COLO829 (cell line): Measurements from ENCODE around the gene ZCCHC3.
"Not testable (repeated sequence)": the region's sequence is repeated elsewhere in the genome, so short reads cannot be mapped to it uniquely, and the experiment has no call there.

ENCODE experiments used
- DNase-seq: peaks from one replicate; pipeline ENCODE4 v3.0.0; 2012; ENCODE audit warnings: low spot score

ZCCHC3 gene

DNA sequence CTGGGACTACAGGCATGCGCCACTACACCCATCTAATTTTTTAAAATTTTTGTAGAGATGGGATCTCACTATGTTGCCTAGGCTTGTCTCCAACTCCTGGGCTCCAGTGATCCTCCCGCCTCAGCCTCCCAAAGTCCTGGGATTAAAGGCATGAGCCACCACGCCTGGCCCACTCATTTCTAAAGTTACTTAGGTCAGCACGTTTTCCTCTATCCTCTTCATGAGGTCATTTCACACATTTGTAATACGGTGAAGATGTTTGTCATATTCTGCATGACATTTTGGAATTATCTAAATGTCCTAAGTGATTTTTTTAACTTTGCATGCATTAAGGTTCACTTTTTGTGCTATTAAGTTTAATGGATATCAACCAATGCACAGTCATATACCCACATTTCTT, 16.0 kb downstream of the ZCCHC3 start:
- DNase-seq = no peak

DNA sequence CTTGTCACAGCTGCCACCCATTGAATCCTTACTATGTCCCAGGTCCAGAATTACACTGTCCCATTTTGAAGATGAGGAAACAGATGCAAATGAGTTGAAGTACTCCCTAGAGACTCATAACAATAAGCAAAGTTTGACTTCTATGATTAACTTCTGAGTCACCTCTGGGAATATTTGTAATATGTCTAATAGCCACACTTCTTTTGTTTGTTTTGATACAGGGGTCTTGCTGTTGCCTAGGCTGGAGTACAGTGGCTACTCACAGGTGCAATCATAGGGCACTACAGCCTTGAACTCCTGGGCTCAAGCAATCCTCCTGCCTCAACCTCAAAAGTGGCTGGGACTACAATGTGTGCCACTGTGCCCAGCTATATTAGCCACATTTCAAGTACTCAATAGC, 16.6 kb downstream of the ZCCHC3 start:
- no peak for DNase-seq

DNA sequence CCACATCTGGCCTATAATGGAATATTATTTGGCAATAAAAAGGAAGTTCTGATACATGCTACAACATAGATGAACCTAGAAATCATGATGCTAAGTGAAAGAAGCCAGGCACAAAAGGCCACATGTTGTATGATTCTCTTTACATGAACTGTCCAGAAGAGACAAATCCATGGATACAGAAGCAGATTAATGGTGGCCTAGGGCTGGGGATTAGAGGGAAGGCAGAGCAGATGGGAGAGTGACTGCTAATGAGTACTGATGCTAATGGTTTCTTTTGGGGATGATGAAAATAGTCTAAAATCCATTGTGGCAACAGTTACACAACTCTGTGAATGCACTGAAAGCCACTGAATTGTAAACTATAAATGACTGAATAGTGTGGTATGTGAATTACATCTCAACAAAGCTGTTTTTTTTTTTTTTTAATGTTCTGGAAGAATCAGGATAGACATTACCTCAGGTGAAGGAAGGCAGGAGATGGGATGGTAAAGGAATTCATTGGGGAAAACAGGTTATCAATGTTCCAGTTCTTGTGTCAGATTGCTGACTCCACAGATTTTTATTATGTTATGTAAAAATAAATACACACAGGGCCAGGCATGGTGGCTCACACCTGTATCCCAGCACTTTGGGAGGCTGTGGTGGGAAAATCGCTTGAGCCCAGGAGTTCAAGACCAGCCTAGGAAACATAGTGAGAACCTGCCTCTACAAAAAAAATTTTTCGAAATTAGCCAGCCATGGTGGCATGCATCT, 19.1 kb downstream of the ZCCHC3 start:
- DNase-seq = no peak

DNA sequence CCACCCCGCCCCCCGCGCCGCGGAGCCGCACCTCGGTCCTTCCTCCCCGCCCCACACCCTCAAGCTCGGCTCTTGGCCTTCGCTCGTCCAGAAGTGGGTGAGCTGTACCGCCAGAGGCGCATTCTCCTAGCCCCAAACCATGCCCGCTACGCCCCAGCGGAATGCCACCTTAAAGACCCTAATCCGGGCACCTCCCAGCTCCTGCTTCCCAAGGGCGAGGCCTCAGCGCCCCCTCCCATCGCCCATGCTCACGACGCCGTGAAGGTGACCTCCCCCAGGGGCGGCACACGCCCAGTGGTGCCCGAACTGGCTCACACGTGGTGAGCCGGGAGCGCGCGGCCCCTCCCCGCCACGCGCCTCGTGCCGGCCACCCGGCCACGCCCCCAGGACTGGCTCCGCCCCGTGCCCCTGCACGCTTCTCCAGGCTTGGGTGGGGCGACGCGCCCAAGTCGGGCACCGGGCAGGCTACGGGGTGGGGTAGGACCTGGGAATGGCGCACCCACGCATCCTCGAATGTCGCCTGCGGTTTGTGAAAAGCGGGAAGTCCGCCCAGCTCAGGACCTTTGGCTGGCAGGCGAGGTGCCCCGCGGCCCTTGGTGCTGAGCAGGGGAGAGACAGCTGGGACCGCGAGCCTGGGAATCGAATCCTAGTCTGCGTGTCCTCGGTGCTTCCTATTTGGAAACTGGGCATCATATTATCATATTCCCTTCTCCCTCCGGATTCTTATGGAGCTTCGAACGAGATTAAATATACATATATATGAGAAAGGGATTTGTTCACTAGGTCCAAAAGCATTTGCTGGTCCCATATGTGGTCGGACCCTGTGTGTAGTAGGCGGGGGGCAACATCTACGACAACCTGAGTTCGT, 27.0 kb downstream of the ZCCHC3 start:
- DNase-seq = peak; percentile 93

DNA sequence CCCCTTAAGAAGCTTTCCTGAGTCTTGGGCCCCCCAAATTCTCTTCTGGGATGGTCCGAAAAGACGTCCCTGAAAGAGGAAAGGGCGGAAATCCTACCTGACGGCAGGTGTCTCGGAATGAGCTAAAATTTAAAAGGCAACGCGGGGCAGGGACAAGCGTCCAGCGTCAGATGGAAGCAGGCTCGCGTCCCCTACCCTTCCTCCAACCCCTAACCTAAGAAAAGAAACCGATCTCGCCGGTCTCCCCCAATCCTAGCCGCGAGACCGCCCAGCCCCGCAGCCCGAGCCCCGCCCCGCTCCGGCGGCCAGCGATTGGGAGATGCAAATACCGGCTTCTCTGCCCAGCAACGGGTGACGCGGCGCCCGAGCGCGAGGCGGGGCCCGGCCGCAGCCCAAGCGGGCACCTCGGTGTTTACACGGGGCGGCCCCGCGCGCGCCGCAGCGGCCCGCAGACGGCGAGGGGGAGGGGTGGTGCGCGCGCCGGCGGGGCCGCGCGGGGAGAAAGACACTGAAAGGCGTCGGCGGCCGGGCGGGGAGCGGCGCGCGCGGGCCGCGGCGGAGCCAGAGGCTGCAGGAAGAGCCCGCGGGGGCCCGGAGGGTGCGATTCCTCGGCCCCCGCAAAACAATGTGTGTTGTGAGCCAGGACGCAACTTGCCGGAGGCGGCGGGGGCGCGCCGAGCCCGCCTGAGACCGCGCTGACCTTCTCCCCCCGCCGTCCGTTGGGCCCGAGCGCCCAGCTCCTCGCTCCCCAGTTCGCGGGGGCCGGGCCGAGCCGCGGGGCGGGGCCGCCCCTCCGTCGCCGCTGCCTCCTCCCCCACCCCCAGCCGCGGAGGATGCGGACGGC, 27.9 kb downstream of the ZCCHC3 start, which contains the start of gene SOX12:
TSS of gene SOX12 (plus strand) at position 508 of the 844 bp plus-strand sequence. CDS start 373 bp downstream, outside the sequence.
- DNase-seq = peak; percentile 92

DNA sequence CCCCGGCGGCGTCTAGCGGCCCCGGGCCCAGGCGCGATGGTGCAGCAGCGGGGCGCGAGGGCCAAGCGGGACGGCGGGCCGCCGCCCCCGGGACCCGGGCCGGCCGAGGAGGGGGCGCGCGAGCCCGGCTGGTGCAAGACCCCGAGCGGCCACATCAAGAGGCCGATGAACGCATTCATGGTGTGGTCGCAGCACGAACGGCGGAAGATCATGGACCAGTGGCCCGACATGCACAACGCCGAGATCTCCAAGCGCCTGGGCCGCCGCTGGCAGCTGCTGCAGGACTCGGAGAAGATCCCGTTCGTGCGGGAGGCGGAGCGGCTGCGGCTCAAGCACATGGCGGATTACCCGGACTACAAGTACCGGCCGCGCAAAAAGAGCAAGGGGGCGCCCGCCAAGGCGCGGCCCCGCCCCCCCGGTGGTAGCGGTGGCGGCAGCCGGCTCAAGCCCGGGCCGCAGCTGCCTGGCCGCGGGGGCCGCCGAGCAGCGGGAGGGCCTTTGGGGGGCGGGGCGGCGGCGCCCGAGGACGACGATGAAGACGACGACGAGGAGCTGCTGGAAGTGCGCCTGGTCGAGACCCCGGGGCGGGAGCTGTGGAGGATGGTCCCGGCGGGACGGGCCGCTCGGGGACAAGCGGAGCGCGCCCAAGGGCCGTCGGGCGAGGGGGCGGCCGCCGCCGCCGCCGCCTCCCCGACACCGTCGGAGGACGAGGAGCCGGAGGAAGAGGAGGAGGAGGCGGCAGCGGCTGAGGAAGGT, 28.7 kb downstream of the ZCCHC3 start:
- DNase-seq = peak; percentile 23

DNA sequence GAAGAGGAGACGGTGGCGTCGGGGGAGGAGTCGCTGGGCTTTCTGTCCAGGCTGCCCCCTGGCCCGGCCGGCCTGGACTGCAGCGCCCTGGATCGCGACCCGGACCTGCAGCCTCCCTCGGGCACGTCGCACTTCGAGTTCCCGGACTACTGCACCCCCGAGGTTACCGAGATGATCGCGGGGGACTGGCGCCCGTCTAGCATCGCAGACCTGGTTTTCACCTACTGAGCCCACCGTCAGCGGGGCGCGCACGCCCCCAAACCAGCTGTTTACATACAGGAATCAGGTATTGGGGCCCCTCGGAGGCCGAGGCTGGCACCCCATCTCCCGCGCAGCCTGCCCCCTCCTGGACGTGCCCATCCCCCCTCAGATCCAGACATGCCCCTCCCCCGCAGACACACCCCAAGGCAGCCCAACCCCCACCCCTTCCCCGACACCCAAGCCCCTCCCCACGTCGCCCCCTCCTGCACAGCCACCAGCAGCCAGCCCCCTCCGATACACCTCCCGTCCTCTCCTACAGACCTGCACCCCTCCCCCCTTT, 29.3 kb downstream of the ZCCHC3 start:
- no peak for DNase-seq

DNA sequence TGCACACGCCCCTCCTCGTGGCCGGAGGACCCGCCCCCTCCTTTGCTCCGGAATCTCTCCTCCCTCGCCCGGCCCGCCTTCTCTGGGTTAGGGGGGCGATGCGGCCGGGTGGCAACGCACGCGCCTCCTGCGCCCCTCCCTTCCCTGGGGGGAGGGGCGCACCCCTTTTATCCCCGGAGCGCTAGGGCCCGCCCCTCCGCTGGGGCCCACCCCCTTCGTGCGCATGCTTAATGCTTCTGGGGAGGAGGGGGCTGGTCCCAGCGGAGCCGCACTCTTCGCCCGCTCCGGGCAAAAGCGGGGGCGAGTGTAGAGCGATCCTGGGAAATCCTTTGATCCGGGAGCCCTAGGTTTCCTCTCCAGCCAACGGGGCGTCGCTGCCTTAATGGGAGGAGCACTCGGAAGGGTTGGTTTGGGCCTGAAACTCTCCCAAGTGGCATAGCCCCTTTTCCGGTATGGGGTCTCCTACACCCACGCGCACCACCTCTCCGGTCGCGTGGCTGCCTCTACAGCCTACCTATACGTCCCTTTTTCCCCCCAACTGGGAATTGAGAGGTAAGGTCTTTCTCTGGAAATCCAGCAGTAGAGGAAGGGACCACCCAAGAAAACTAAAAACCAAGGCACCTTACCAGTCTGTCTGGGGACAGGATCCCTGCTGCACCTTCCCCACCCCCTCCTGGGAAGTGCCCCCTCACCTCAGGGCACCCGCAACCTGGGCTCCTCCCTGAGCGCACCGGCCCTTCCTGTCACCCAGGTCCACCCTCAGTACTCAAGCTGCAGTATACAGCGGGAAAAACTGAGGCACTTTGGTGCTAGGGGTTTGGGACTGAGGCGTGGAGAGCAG, 30.0 kb downstream of the ZCCHC3 start:
- peak; percentile 98 for DNase-seq

DNA sequence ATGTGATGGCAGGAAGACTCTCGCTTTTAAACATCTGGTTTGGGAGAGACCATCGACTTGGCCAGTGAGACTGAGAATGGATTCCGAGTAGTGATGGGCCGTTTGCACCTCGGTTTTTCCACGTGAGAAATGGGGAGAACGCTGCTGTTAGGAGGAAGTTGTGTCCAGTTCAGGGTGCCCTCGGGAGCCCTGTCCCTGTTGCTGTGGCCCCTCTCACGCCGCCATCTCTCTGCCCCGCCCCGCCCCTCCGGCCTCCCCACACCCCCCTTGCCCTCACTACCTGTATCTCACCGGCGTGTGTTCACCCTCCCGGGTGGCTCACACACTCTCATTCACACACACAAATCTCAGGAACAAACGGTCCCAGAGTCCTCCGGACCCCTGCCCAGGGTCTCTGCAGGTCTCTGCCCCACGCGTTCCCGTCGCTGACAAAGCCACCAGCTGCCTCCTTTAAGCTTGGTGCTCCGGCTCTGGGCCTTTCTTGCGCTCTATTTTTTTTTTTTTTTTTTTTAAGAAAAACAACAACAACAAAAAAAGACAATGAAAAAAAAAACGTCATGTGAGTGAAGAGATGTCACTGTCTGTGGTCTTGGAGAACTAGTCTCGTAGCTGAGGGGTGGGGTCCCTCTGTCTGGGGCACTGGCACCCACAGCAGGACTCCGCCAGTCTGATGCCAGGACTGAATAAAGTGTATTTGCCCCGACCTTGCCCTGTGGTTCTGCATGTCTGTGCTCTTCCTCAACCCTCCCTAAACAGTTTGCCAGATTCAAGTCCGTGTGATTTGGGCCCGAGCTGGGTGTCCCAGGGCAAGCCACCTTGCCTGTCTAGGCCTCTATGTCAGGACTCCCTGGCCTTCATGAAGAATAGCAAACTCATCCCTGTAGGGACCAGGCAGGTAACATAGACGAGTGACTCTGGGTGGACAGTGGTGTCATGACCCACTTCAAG, 30.9 kb downstream of the ZCCHC3 start:
- no peak for DNase-seq

DNA sequence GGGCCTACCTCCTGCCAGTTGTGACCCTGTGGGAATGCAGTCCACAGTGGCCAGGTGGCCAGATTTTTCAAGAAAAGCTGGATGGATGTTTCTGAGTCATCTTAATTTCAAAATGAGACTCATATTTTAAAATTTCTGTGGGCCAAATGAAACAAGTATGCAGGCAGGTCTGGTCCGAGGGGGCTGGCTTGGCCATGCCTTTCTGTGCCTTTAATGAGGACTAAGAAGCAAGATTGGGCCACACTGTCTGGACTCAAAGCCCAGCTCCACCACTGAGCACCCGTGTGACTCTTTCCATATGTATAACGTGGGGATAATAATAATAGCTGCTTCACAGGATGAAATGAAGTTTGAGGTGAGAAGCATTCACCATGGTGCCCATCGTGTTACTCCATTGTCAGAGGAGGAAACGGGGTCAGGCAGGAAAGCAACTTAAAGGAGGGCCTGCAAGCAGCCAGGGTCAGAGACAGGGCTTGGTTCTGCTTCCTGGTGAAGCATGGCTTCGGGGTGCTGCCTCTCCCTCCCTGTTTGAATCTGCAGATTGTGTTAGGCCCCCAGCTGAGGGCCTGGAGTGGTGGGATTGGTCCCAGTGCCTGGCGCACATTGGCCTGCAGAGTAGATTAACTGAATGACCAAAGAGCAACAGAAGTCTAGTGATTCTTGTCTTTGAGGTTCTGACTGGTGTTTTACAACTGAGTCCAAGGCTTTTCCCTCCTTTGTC, 31.8 kb downstream of the ZCCHC3 start:
- no peak for DNase-seq

DNA sequence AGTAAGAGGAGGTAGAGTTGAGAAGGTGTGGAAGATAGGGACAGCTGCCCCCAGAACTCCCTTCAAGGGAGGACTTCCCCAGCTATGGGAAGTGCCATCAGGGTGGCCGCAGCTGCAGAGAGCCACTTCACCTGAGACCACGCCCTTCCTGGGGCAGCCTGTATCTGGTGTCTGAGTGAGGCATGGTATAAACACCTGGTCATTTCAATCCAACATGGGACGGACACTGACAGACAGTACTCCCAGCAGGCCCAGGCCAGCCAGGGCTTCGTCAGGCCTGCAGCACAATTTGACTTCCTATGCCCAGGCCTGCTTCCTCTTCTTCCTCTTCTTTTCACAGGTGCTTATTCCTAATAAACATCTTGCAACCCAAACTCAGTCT, 32.5 kb downstream of the ZCCHC3 start:
- DNase-seq = no peak

DNA sequence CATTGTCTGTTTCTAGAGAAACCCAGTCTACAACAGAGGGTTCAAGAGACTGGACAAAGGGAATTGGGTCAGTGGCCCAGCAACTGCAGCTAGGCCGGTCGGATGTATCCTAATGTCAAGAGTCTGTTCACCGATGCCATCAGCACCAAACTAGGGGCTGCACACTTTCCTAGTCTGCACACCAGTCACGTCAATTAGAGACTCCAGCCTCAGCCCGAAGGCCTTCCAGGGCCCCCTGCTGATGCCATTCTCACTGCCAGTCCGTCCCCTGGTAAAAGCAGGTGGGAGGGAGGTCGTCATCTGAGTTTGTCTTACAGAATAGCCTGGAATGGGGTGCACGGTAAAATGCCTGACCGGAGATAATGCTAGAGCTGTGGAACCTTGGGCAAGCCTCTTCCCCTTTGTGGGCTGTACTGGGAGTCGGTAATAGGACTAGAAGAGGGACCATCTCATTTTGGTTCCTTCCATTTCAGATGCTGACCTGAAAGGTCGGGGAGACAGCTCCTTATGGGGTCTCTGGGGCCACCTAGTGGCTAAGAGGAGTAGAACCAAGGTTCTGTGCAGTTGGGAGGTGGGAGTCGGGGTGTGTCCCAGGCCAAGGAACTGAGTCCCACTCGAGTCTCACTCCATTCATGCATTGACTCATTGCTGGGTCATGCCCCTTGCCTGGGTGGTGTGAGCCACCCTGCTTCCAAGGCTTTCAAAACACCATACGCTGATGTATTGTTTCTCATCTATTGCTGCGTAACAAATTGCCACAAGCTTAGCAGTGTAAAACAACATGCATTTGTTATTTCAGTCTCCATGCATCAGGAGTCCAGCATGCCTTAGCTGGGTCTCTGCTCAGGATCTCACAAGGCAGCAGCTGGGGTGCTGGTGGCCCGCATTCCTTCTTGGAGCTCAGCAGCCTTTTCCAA, 33.1 kb downstream of the ZCCHC3 start:
- DNase-seq = peak; percentile 68

DNA sequence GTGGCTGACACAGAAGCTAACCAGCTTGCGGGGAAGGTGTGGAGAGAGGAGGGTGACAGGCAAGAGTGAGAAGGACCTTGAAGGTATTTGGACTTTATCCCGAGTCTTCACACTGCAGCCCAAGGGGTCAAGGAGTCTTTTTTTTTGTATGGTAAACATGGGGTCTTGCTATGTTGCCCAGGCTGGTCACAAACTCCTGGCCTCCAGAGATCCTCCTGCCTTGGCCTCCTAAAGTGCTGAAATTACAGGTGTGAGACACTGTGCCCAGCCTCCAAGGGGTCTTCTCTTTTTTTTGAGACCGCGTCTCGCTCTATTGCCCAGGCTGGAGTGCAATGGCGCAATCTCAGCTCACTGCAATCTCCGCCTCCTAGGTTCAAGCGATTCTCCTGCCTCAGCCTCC, 37.2 kb downstream of the ZCCHC3 start:
- no peak for DNase-seq

DNA sequence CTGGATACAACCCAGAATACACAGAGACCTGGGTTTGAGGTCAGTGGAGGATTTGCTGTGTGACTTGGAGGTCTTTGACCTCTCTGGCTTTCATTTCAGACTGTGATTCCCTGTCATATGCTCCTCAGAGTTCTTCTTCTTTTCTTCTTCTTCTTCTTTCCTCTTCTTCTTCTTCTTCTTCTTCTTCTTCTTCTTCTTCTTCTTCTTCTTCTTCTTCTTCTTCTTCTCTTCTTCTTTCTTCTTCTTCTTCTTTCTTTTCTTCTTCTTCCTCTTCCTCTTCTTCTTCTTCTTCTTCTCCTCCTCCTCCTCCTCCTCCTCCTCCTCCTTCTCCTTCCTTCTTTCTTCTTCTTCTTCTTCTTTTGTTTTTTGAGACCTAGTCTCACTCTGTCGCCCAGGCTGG, 38.7 kb downstream of the ZCCHC3 start:
- not testable (repeated sequence) for DNase-seq

DNA sequence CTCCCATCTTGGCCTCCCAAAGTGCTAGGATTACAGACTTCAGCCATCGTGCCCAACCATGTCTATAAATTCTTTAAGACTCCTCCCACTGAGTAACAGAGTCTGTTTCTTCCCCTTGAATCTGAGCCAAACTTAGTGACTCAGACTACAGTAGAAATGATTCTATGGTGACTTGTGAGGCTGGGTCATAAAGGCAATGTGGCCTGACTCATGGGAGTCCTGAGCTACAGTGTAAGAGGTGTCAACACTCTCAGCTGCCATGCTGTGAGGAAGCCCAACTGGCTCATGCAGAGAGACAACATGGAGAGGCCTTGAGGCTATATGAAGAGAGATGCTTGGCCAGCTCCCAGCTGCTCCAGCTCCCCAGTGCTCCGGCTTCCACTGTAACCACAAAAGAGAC, 44.3 kb downstream of the ZCCHC3 start:
- peak; percentile 76 for DNase-seq

DNA sequence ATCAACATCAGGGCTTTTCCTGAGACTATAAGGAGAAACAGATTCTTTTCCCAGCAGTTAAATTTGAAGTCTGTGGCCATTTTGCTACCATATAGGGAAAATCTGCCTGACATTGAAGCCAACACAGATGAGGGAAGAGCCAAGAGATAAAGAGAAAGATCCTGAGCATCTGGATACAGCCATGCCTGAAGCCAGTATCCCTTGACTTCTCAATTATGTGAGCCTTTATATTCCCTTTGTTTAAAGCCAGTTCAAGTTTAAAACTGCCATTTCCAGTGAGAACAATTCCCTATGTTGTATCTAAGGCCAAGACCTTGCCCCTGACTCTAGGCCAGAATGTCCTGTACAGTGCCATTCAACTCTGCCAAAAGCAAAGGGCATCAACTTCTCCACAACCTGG, 45.7 kb downstream of the ZCCHC3 start:
- no peak for DNase-seq

DNA sequence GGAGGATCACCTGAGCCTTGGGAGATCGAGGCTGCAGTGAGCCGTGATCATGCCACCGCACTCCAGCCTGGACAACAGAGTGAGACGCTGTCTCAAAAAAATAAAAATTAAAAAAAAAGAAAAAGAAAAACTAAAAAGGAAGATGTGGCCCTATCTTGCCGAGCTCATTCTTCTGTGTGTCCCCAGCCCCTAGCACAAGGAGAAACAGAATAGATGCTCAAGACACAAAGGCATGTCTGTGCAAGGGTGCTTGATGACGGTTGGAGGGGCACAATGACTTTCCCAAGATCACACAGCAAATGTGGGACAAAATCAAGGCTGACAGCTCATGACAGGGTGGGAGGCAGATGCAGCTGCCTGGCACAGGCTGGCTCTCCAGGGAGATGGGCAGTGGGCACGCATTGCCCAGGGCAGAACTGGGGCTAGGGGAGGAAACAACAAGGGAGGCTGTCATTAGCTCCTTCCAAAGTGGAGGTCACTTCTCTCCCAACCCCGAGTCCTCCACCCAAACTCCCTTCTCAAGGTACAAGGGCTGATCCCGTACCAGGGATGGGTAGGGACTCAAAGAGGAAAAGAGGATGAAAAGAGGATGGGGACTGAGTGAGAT, 48.8 kb downstream of the ZCCHC3 start:
- DNase-seq = no peak
